HepG2 (cell line): ENCODE measurements around the gene DHTKD1. TPM values are rescaled to one million over a fixed set of nuclear protein-coding genes. Genes with fewer than 3 reads are reported as not detected.

ENCODE experiments used
- ARID3A ChIP-seq: IDR thresholded peaks from 2 replicates; pipeline ENCODE4 v1.6.1; 2012; ENCODE audit warnings: low read depth, low read length, improper control_type of control experiment
- CSRNP2 ChIP-seq: sonication (generic); formaldehyde crosslinking; conservative IDR thresholded peaks from 2 replicates; pipeline ENCODE4 v1.8.0; 2022; ENCODE audit warnings: low read depth, missing genetic modification reagents
- ETV5 ChIP-seq: IDR thresholded peaks from 2 replicates; pipeline ENCODE4 v1.6.1; 2018; ENCODE audit warnings: missing biosample characterization, missing genetic modification reagents, inconsistent platforms, borderline replicate concordance
- FOXK1 ChIP-seq: sonication (generic); formaldehyde crosslinking; IDR thresholded peaks from 2 replicates; pipeline ENCODE4 v1.4.0; 2020; ENCODE audit warnings: low read depth, missing genetic modification reagents, borderline replicate concordance
- GPN1 ChIP-seq: sonication (generic); formaldehyde crosslinking; IDR thresholded peaks from 2 replicates; pipeline ENCODE4 v1.5.1; 2020; ENCODE audit warnings: missing genetic modification reagents, borderline replicate concordance
- HNRNPL ChIP-seq: fragments of 200-400 bp; formaldehyde crosslinking; IDR thresholded peaks from 2 replicates; pipeline ENCODE4 v1.6.1; 2017; ENCODE audit warnings: mild to moderate bottlenecking, low read depth, low read length
- HOXA9 ChIP-seq: sonication (generic); formaldehyde crosslinking; IDR thresholded peaks from 2 replicates; pipeline ENCODE4 v1.8.1; 2022; ENCODE audit warnings: missing genetic modification reagents, mild to moderate bottlenecking, moderate library complexity, borderline replicate concordance
- JUNB ChIP-seq: sonication (generic); formaldehyde crosslinking; IDR thresholded peaks from 2 replicates; pipeline ENCODE4 v1.8.0; 2022; ENCODE audit warnings: missing genetic modification reagents, mild to moderate bottlenecking, borderline replicate concordance
- NFIC ChIP-seq: IDR thresholded peaks from 2 replicates; pipeline ENCODE4 v1.6.1; 2012; ENCODE audit warnings: mild to moderate bottlenecking, low read length, inconsistent platforms
- REST ChIP-seq, 2 experiments: IDR thresholded peaks; 2 replicates each; pipeline ENCODE4 v1.6.1; 2011 to 2012; ENCODE audit warnings: low read length in 2 of 2, borderline replicate concordance in 1 of 2, low read depth in 1 of 2, mild to moderate bottlenecking in 1 of 2, moderate library complexity in 1 of 2
- TBX2 ChIP-seq: sonication (generic); formaldehyde crosslinking; IDR thresholded peaks from 2 replicates; pipeline ENCODE4 v1.5.0; 2020; ENCODE audit warnings: missing genetic modification reagents, mild to moderate bottlenecking, borderline replicate concordance
- TBX3 ChIP-seq: fragments of 450-650 bp; IDR thresholded peaks from 2 replicates; pipeline ENCODE4 v1.6.1; 2017; ENCODE audit warnings: antibody characterized with exemption, mild to moderate bottlenecking, inconsistent platforms, borderline replicate concordance
- TRAFD1 ChIP-seq: sonication (generic); formaldehyde crosslinking; IDR thresholded peaks from 2 replicates; pipeline ENCODE4 v1.5.1; 2020; ENCODE audit warnings: missing genetic modification reagents, mild to moderate bottlenecking, borderline replicate concordance
- TSC22D2 ChIP-seq: sonication (generic); formaldehyde crosslinking; IDR thresholded peaks from 2 replicates; pipeline ENCODE4 v1.5.1; 2020; ENCODE audit warnings: missing genetic modification reagents, mild to moderate bottlenecking, borderline replicate concordance
- ZNF326 ChIP-seq: sonication (generic); formaldehyde crosslinking; IDR thresholded peaks from 2 replicates; pipeline ENCODE4 v1.4.0; 2020; ENCODE audit warnings: missing genetic modification reagents, borderline replicate concordance
- ZNF451 ChIP-seq: sonication (generic); formaldehyde crosslinking; IDR thresholded peaks from 2 replicates; pipeline ENCODE4 v1.5.0; 2020; ENCODE audit warnings: mild to moderate bottlenecking, missing genetic modification reagents
- ZNF724P ChIP-seq: sonication (generic); formaldehyde crosslinking; IDR thresholded peaks from 2 replicates; pipeline ENCODE4 v1.8.0; 2022; ENCODE audit warnings: missing genetic modification reagents, borderline replicate concordance
- ZNF75D ChIP-seq: sonication (generic); formaldehyde crosslinking; IDR thresholded peaks from 2 replicates; pipeline ENCODE4 v1.8.1; 2023; ENCODE audit warnings: missing genetic modification reagents, mild to moderate bottlenecking, borderline replicate concordance
- ZNF839 ChIP-seq: sonication (generic); formaldehyde crosslinking; IDR thresholded peaks from 2 replicates; pipeline ENCODE4 v1.4.0; 2020; ENCODE audit warnings: missing genetic modification reagents, mild to moderate bottlenecking, borderline replicate concordance
- polyA plus RNA-seq, 8 experiments: library from polyadenylated mRNA; depleted of rRNA in 3 of 8; stranded (reverse) in 7 of 8; unstranded in 1 of 8; fragments of >200 nt; fragmentation: Illumina TruSeq in 4 of 8; extraction: Trizol in 4 of 8; gene quantifications; 2 replicates each; pipeline versions ENCODE4 v1.2.1 to v1.2.3, GENCODE V29; 2011 to 2016; ENCODE audit warnings: low read depth in 4 of 8, missing spikeins in 1 of 8, mixed read lengths in 1 of 8; ENCODE audit not compliant: insufficient read depth in 1 of 8
- total RNA-seq, 5 experiments: library from RNA; depleted of rRNA; stranded (reverse); fragments of >200 nt; fragmentation: Illumina TruSeq; extraction: Trizol; gene quantifications; 2 replicates each; pipeline ENCODE4 v1.2.3, GENCODE V29; 2016; ENCODE audit warnings: low read depth in 1 of 5

DHTKD1 gene
- total and polyA plus RNA-seq, 2 of the 13 experiments (the other 11 are each of a cell fraction or from before 2014, with no cell fraction given): 9.6 to 14.1 TPM

GRCh38 chr10:12042797-12043651, 25.7 kb upstream of the DHTKD1 start, which contains the start of gene UPF2 (continued):
- TF ChIP-seq JUNB (CRISPR knock-in tag) (no peak), HOXA9 (CRISPR knock-in tag) (no peak), ZNF451 (CRISPR knock-in tag) (peak; percentile 66; the same call in 1 of the 2 replicates), REST (IDR thresholded peaks at IDR 0.05; ENCODE audit: borderline replicate concordance in 1 of 2, low read depth in 1 of 2, low read length in 2 of 2) (peak in 1 of 2 experiments; percentile 21; a peak in 1 of 4 replicates), CSRNP2 (no peak), FOXK1 (CRISPR knock-in tag) (no peak), GPN1 (no peak), HNRNPL (no peak), ZNF839 (CRISPR knock-in tag) (no peak), ZNF75D (no peak), TRAFD1 (CRISPR knock-in tag) (no peak), NFIC (0 out of 2 replicates have a peak, but pooled peaks have one; percentile 34), TBX3 (peak; percentile 56; the same call in 1 of the 2 replicates), ZNF724P (no peak), ZNF326 (CRISPR knock-in tag) (no peak), ARID3A (no peak; the same call in 1 of the 2 replicates), TBX2 (CRISPR knock-in tag) (0 out of 2 replicates have a peak, but pooled peaks have one; percentile 17), ETV5 (CRISPR knock-in tag) (0 out of 2 replicates have a peak, but pooled peaks have one; percentile 36), TSC22D2 (CRISPR knock-in tag) (no peak)
